Measurements from ENCODE around the gene INPP4A. TPM values are rescaled to one million over a fixed set of nuclear protein-coding genes. Genes with fewer than 3 reads are reported as not detected.

Gene INPP4A
- polyA plus RNA-seq, 1 of the 3 experiments (the other 2 are of a cell fraction), result 15.0 TPM

DNA sequence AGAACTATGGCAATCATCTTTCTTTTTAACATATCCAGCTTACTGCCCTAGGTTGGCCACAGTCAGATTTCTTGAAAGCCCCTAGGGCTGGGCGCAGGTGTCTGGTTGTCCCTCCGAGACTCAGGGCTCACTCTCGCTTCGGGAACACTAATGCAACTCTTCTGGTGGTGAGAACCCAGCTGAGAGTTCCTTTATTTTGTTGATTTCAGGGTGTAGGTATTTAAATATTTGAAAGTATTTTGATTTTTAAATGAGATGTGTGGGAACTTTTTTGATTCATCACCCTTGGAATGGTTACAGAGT, 40.7 kb downstream of the INPP4A start (continued):
- TF ChIP-seq, protein P1, sequence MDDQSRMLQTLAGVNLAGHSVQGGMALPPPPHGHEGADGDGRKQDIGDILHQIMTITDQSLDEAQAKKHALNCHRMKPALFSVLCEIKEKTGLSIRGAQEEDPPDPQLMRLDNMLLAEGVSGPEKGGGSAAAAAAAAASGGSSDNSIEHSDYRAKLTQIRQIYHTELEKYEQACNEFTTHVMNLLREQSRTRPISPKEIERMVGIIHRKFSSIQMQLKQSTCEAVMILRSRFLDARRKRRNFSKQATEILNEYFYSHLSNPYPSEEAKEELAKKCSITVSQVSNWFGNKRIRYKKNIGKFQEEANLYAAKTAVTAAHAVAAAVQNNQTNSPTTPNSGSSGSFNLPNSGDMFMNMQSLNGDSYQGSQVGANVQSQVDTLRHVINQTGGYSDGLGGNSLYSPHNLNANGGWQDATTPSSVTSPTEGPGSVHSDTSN (IDR thresholded peaks at IDR 0.05), result no peak
- TF ChIP-seq MXI1 (IDR thresholded peaks at IDR 0.05; ENCODE audit: low read depth, low read length), result no peak
- no peak for TF ChIP-seq JUND (IDR thresholded peaks at IDR 0.05)
- no peak for TF ChIP-seq TAF1 (IDR thresholded peaks at IDR 0.05; ENCODE audit: borderline replicate concordance, low read depth, low read length)
- TF ChIP-seq GATA2 (CRISPR knock-in tag; IDR thresholded peaks at IDR 0.05), result no peak
- no peak for TF ChIP-seq FOSL2 (IDR thresholded peaks at IDR 0.05; ENCODE audit: borderline replicate concordance, low read depth)
- TF ChIP-seq, protein P2, sequence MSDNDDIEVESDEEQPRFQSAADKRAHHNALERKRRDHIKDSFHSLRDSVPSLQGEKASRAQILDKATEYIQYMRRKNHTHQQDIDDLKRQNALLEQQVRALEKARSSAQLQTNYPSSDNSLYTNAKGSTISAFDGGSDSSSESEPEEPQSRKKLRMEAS (IDR thresholded peaks at IDR 0.05; ENCODE audit: low read depth), result no peak
- no peak for TF ChIP-seq NRF1 (IDR thresholded peaks at IDR 0.05; ENCODE audit: low read depth, low read length)
- no peak for TF ChIP-seq CHD2 (IDR thresholded peaks at IDR 0.05; ENCODE audit: low read length, partially characterized antibody)
- TF ChIP-seq, protein P3, sequence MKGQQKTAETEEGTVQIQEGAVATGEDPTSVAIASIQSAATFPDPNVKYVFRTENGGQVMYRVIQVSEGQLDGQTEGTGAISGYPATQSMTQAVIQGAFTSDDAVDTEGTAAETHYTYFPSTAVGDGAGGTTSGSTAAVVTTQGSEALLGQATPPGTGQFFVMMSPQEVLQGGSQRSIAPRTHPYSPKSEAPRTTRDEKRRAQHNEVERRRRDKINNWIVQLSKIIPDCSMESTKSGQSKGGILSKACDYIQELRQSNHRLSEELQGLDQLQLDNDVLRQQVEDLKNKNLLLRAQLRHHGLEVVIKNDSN (IDR thresholded peaks at IDR 0.05; ENCODE audit: borderline replicate concordance, low read depth), result no peak

DNA sequence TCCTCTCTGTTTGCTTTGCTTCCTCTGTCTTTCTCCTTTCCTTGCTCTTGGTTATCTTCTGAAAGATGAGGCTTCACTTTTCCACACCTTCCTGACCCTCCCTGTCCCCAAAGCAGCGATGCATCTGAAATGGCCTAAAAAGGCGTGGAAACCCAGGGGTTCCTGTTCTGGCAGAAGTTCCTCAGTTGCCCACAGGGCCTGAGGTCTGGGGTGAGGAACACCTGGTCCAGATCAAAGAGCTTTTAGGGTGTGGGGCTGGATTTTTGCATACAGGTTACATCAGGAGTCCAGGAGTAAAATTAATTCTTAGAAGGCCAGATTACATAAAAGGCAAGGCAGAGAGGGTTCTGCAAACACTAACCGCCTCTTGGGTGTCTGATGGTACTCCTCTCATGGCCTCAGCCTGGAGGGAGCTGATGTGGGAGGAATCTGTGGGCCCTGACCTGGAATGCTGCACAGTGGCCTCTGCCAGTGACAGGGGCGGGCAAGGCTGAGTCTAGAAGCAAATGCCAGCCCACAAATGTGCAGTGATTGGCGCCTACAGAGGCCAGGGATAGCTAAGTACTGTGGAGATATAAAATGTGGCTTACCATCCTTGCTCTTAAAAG, 41.8 kb downstream of the INPP4A start:
- no peaks in the 10 kb centered on the region for H3K36me3 ChIP-seq (replicated peaks in 1 of 2; ENCODE audit: control insufficient read depth in 1 of 2, insufficient read depth in 2 of 2, low read length in 1 of 2)
- no peak overlapping the region for H2AFZ ChIP-seq (ENCODE audit: low read depth)
- peaks cover 0 to 19% of the 10 kb centered on the region in 2 experiments; a peak in 1 of 4 replicates for H3K4me1 ChIP-seq (ENCODE audit: control insufficient read depth in 1 of 2, insufficient read depth in 2 of 2, low read depth in 1 of 2, low read length in 1 of 2)
- H3K79me2 ChIP-seq (ENCODE audit: insufficient read depth), result peaks cover 16% of the 10 kb centered on the region
- no peaks in the 10 kb centered on the region for H3K27me3 ChIP-seq (ENCODE audit: insufficient read depth)
- 85% methylated on average over 5 of the region's 5 CpGs for WGBS (ENCODE audit: low lambda C conversion rate)
- DNase-seq, result no peak
- H3K9ac ChIP-seq, result no peak overlapping the region
- no peak overlapping the region for H3K4me3 ChIP-seq (ENCODE audit: low read depth in 2 of 2, low read length in 1 of 2)
- ChIA-PET CTCF (interaction anchor here (0.8 kb wide), 1 partner anchor 10 kb away, joined by 3 read pairs; no protein-coding TSS in a partner anchor), POLR2A (no interaction called here)
- no peaks in the 10 kb centered on the region for H3K9me2 ChIP-seq
- TF ChIP-seq FOXM1 (IDR thresholded peaks at IDR 0.05; ENCODE audit: low read depth) (no peak), MXI1 (IDR thresholded peaks at IDR 0.05; ENCODE audit: low read depth, low read length) (no peak), MEF2A (IDR thresholded peaks at IDR 0.05; ENCODE audit: borderline replicate concordance, low read depth) (no peak)
- TF ChIP-seq, protein P4, sequence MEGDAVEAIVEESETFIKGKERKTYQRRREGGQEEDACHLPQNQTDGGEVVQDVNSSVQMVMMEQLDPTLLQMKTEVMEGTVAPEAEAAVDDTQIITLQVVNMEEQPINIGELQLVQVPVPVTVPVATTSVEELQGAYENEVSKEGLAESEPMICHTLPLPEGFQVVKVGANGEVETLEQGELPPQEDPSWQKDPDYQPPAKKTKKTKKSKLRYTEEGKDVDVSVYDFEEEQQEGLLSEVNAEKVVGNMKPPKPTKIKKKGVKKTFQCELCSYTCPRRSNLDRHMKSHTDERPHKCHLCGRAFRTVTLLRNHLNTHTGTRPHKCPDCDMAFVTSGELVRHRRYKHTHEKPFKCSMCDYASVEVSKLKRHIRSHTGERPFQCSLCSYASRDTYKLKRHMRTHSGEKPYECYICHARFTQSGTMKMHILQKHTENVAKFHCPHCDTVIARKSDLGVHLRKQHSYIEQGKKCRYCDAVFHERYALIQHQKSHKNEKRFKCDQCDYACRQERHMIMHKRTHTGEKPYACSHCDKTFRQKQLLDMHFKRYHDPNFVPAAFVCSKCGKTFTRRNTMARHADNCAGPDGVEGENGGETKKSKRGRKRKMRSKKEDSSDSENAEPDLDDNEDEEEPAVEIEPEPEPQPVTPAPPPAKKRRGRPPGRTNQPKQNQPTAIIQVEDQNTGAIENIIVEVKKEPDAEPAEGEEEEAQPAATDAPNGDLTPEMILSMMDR (IDR thresholded peaks at IDR 0.05), result no peak
- H3F3A ChIP-seq (replicated peaks; ENCODE audit: insufficient read depth), result no peaks in the 10 kb centered on the region
- peaks cover 36% of the 10 kb centered on the region for H4K20me1 ChIP-seq (ENCODE audit: insufficient read depth)
- H3K9me3 ChIP-seq, result no peaks in the 10 kb centered on the region
- no peak overlapping the region for H3K27ac ChIP-seq (ENCODE audit: low read depth in 2 of 2, low read length in 1 of 2)
- H3K4me2 ChIP-seq, result no peak overlapping the region

All from SK-N-SH (cell line).